Brain microvascular endothelial cell (primary cell): ENCODE results near the gene HPGD.

Source experiments
- DNase-seq: peaks from one replicate; pipeline ENCODE4 v3.0.0-alpha.2; 2020
- H3K27ac ChIP-seq: fragments of 250-450 bp; sonication (Bioruptor Pico); 2 replicates; pipeline ENCODE4 v1.5.1; 2020; ENCODE audit warnings: mild to moderate bottlenecking, moderate library complexity
- H3K27me3 ChIP-seq: fragments of 250-450 bp; sonication (Bioruptor Pico); replicated peaks from 2 replicates; pipeline ENCODE4 v1.5.1; 2020; ENCODE audit warnings: mild to moderate bottlenecking
- H3K36me3 ChIP-seq: fragments of 250-450 bp; sonication (Bioruptor Pico); replicated peaks from 2 replicates; pipeline ENCODE4 v1.5.1; 2020; ENCODE audit warnings: mild to moderate bottlenecking
- H3K4me3 ChIP-seq: 2 replicates; pipeline ENCODE4 v1.5.1; 2011; ENCODE audit warnings: low read depth, mild to moderate bottlenecking, control low read depth, low read length, moderate library complexity
- CTCF ChIP-seq: IDR thresholded peaks from 2 replicates; pipeline ENCODE4 v1.5.1; 2011; ENCODE audit warnings: low read depth, mild to moderate bottlenecking, moderate library complexity, low read length, control low read depth, inconsistent platforms; ENCODE audit errors: missing control alignments
- in situ Hi-C: cut with HindIII; loops from 2 replicates; pipeline ENCODE4 v1.10.0; 2017; ENCODE audit warnings: low sequenced_read_pairs, low pct_ligation_motif_present

The HPGD gene

GRCh38 chr4:174449152-174449551 lies 73.1 kb downstream of the HPGD start:
- H3K4me3 ChIP-seq = no peak overlapping the region
- no peak for TF ChIP-seq CTCF
- in situ Hi-C loops = no loop called here
- H3K36me3 ChIP-seq = no peaks in the 10 kb centered on the region
- no peaks in the 10 kb centered on the region for H3K27me3 ChIP-seq
- DNase-seq = no peak
- H3K27ac ChIP-seq = no peak overlapping the region

- Histone ChIP-seq H3K4me3 (no peak overlapping the region), H3K27me3 (no peaks in the 10 kb centered on the region), H3K27ac (no peak overlapping the region), H3K36me3 (no peaks in the 10 kb centered on the region)
- DNase-seq = no peak
- TF ChIP-seq CTCF = no peak
- in situ Hi-C loops = no loop called here
Measured at GRCh38 chr4:174444390-174444789, 77.9 kb downstream of the HPGD start.
